A549 (cell line): ENCODE measurements around the gene PBX4.

Experiments used
- FOSL2 ChIP-seq, 2 experiments: fragments of 450-650 bp in 1 of 2; fragments of >200 bp in 1 of 2; sonication (Bioruptor Twin) in 1 of 2; formaldehyde crosslinking; IDR thresholded peaks; 2 replicates each; pipeline versions ENCODE4 v1.5.0 to v1.6.1; 2016 to 2020; ENCODE audit warnings: mild to moderate bottlenecking in 1 of 2, moderate library complexity in 1 of 2
- HOXB13 ChIP-seq: fragments of 250-450 bp; sonication (Bioruptor Pico); IDR thresholded peaks from 2 replicates; pipeline ENCODE4 v1.5.0; 2020; ENCODE audit warnings: low read depth, mild to moderate bottlenecking, moderate library complexity
- POLR2A ChIP-seq: IDR thresholded peaks from 2 replicates; pipeline ENCODE4 v1.6.1; 2012; ENCODE audit warnings: mild to moderate bottlenecking, low read length

GRCh38 chr19:19584356-19584755 lies 34.1 kb downstream of the PBX4 start:
- TF ChIP-seq POLR2A (no peak), FOSL2 (IDR thresholded peaks at IDR 0.05) (no peak), FOSL2 (CRISPR knock-in tag; IDR thresholded peaks at IDR 0.05) (no peak), HOXB13 (CRISPR knock-in tag) (no peak)
